GM12878 (cell line): ENCODE data around the gene SULT1C4. TPM values are rescaled to one million over a fixed set of nuclear protein-coding genes. Genes with fewer than 3 reads are reported as not detected.

ENCODE experiments used
- ATAC-seq: fragments of 200-7000 bp; cut with Tn5 transposase; 3 replicates; pipeline ENCODE4 v1.9.1; 2020; ENCODE audit warnings: mild to moderate bottlenecking, moderate library complexity
- BruUV-seq: library from RNA; stranded (reverse); fragments of 400-500 nt; replicated peaks from 2 replicates; lab custom pipeline; 2021; lab: Mats Ljungman, UMichigan
- CTCF ChIA-PET: fragments of 300-600 bp; sonication (Branson Sonifier 250); formaldehyde crosslinking; extraction: SDS; loops from one replicate; lab custom pipeline; 2021; ENCODE audit warnings: inconsistent platforms; lab: Yijun Ruan, JAX
- POLR2A ChIA-PET: fragments of 350-600 bp; formaldehyde crosslinking; extraction: SDS; loops from one replicate; lab custom pipeline; 2021; ENCODE audit warnings: inconsistent platforms; lab: Charles Lee
- RAD21 ChIA-PET: fragments of 300-600 bp; sonication (Branson Sonifier 250); formaldehyde crosslinking; loops from one replicate; lab custom pipeline; 2023; ENCODE audit warnings: antibody characterized with exemption; ENCODE audit not compliant: unreplicated experiment; lab: Charles Lee
- SMC1A ChIA-PET: fragments of 300-600 bp; sonication (Branson Sonifier 250); formaldehyde crosslinking; loops from one replicate; lab custom pipeline; 2023; ENCODE audit not compliant: unreplicated experiment, uncharacterized antibody; lab: Charles Lee
- DNase-seq: peaks from one replicate; pipeline ENCODE4 v3.0.0-alpha.2; 2011; ENCODE audit warnings: low read depth, low spot score
- FAIRE-seq: peaks from 3 replicates; lab custom pipeline; 2011; peaks lifted over from hg19 to GRCh38; lab: Jason Lieb, UNC
- H2AFZ ChIP-seq: 2 replicates; pipeline ENCODE4 v1.6.0; 2011; ENCODE audit warnings: low read depth, low read length, control low read depth; ENCODE audit not compliant: control insufficient read depth
- H3K27ac ChIP-seq: 2 replicates; pipeline ENCODE4 v1.5.1; 2011; ENCODE audit warnings: control low read depth; ENCODE audit not compliant: control insufficient read depth, insufficient read depth
- H3K27me3 ChIP-seq, 2 experiments: replicated peaks in 1 of 2; 2 replicates each; pipeline versions ENCODE4 v1.6.0 to v1.6.1; 2011; ENCODE audit warnings: low read length in 1 of 2; ENCODE audit not compliant: control insufficient read depth in 2 of 2, insufficient read depth in 2 of 2
- H3K36me3 ChIP-seq, 2 experiments: 2 replicates each; pipeline ENCODE4 v1.5.1; 2011; ENCODE audit warnings: low read length in 1 of 2; ENCODE audit not compliant: control insufficient read depth in 2 of 2, insufficient read depth in 2 of 2
- H3K4me1 ChIP-seq: 2 replicates; pipeline ENCODE4 v1.6.1; 2011; ENCODE audit warnings: mild to moderate bottlenecking, low read length, moderate library complexity, mixed read lengths; ENCODE audit not compliant: control insufficient read depth, insufficient read depth
- H3K4me2 ChIP-seq: 2 replicates; pipeline ENCODE4 v1.6.0; 2011; ENCODE audit warnings: control low read depth; ENCODE audit not compliant: control insufficient read depth, insufficient read depth
- H3K4me3 ChIP-seq: fragments of 200-600 bp; sonication (generic); 2 replicates; pipeline ENCODE4 v1.5.1; 2016
- H3K79me2 ChIP-seq: 2 replicates; pipeline ENCODE4 v1.6.0; 2011; ENCODE audit warnings: low read length; ENCODE audit not compliant: control insufficient read depth, insufficient read depth
- H3K9ac ChIP-seq: 2 replicates; pipeline ENCODE4 v1.8.0; 2011; ENCODE audit warnings: low read length, control low read depth, mixed read lengths; ENCODE audit not compliant: control insufficient read depth, insufficient read depth
- H3K9me3 ChIP-seq: replicated peaks from 3 replicates; pipeline ENCODE4 v1.5.1; 2011; ENCODE audit warnings: mild to moderate bottlenecking, low read length; ENCODE audit not compliant: control insufficient read depth, insufficient read depth
- H4K20me1 ChIP-seq: 2 replicates; pipeline ENCODE4 v1.6.0; 2011; ENCODE audit not compliant: control insufficient read depth, insufficient read depth
- DPF2 ChIP-seq: fragments of 450-650 bp; IDR thresholded peaks from 2 replicates; pipeline ENCODE4 v1.6.1; 2017; ENCODE audit warnings: mild to moderate bottlenecking
- EZH2 ChIP-seq: IDR thresholded peaks from 2 replicates; pipeline ENCODE4 v1.6.1; 2012; ENCODE audit warnings: low read depth, mild to moderate bottlenecking, control low read depth, inconsistent platforms, low read length, borderline replicate concordance; ENCODE audit not compliant: control insufficient read depth
- HSF1 ChIP-seq: fragments of 150-350 bp; IDR thresholded peaks from 2 replicates; pipeline ENCODE4 v1.6.1; 2014; ENCODE audit warnings: mild to moderate bottlenecking, low read depth, low read length
- MEF2A ChIP-seq: IDR thresholded peaks from 2 replicates; pipeline ENCODE4 v1.6.1; 2011; ENCODE audit warnings: low read depth, mild to moderate bottlenecking, low read length, moderate library complexity; ENCODE audit not compliant: insufficient read depth
- NR2F1 ChIP-seq: fragments of 450-650 bp; conservative IDR thresholded peaks from 2 replicates; pipeline ENCODE4 v1.6.1; 2017; ENCODE audit warnings: mild to moderate bottlenecking
- NRF1 ChIP-seq: conservative IDR thresholded peaks from 2 replicates; pipeline ENCODE4 v1.6.1; 2011; ENCODE audit warnings: mild to moderate bottlenecking, low read depth, low read length, improper control_type of control experiment
- RELA ChIP-seq: fragments of 450-650 bp; IDR thresholded peaks from 2 replicates; pipeline ENCODE4 v1.8.0; 2014; ENCODE audit warnings: borderline replicate concordance; ENCODE audit not compliant: partially characterized antibody
- REST ChIP-seq: IDR thresholded peaks from 2 replicates; pipeline ENCODE4 v1.6.1; 2012; ENCODE audit warnings: mild to moderate bottlenecking, low read depth, low read length
- SMAD5 ChIP-seq: IDR thresholded peaks from 2 replicates; pipeline ENCODE4 v1.6.1; 2016; ENCODE audit warnings: antibody characterized with exemption, low read depth
- STAT3 ChIP-seq: IDR thresholded peaks from 2 replicates; pipeline ENCODE4 v1.6.1; 2011; ENCODE audit warnings: low read depth, low read length, improper control_type of control experiment
- ZSCAN29 ChIP-seq: fragments of 450-650 bp; IDR thresholded peaks from 2 replicates; pipeline ENCODE4 v1.6.1; 2017; ENCODE audit warnings: mild to moderate bottlenecking, moderate library complexity
- WGBS: methylation state at CpG from one replicate; pipeline ENCODE4 v1.1.6; 2016; ENCODE audit warnings: low lambda C conversion rate; ENCODE audit not compliant: insufficient replicate concordance, insufficient coverage; ENCODE audit errors: missing lambda C conversion rate; 5-methylcytosine and 5-hydroxymethylcytosine counted together
- in situ Hi-C: fragments of 300-500 bp; cut with MboI; formaldehyde crosslinking; loops from 9 replicates; pipeline ENCODE4 v1.14.3; 2018; ENCODE audit warnings: mixed read lengths
- intact Hi-C: fragments of 100-400 bp; cut with micrococcal nuclease; formaldehyde crosslinking; loops from one replicate; pipeline ENCODE4 v1.14.2; 2022; ENCODE audit not compliant: unreplicated experiment
- polyA plus RNA-seq, 11 experiments: library from polyadenylated mRNA; depleted of rRNA in 4 of 11; unstranded in 6 of 11; stranded (reverse) in 5 of 11; fragments of >200 nt; fragmentation: Nextera tagmentation in 4 of 11; fragmentation: Illumina TruSeq in 1 of 11; extraction: Ambion mirVana in 4 of 11; extraction: Trizol in 1 of 11; gene quantifications; 1 replicate in 1 of 11; 2 replicates in 10 of 11; pipeline versions ENCODE4 v1.2.1 to v1.2.3, GENCODE V29; 2011 to 2016; ENCODE audit warnings: inconsistent platforms in 2 of 11, missing spikeins in 2 of 11, low read depth in 1 of 11
- total RNA-seq, 4 experiments: library from RNA; depleted of rRNA in 3 of 4; stranded (reverse); fragments of >200 nt in 3 of 4; fragmentation: Illumina TruSeq in 1 of 4; extraction: Trizol in 1 of 4; gene quantifications; 2 replicates each; pipeline versions ENCODE4 v1.2.1 to v1.2.3, GENCODE V29; 2013 to 2021

SULT1C4 gene
- total and polyA plus RNA-seq, 10 of the 15 experiments (the other 5 are each of a cell fraction or from before 2014, with no cell fraction given), result 0.04 TPM; not detected in 9

GRCh38 chr2:108392029-108392428, 14.3 kb downstream of the SULT1C4 start:
- no peak overlapping the region for H3K4me3 ChIP-seq
- RAD21 ChIA-PET, result no interaction called here
- no peak overlapping the region for H3K9ac ChIP-seq
- SMC1A ChIA-PET, result interaction anchor here (1.3 to 1.6 kb wide), 3 partner anchors 30 to 195 kb away, joined by 3 to 4 read pairs (median 3); no protein-coding TSS in a partner anchor
- H3K9me3 ChIP-seq, result no peaks in the 10 kb centered on the region; the same call in 1 of the 3 replicates
- no peaks in the 10 kb centered on the region for H3K36me3 ChIP-seq
- no TSS peak for BruUV-seq
- CTCF ChIA-PET, result interaction anchor here (1.1 to 2.5 kb wide), 2 partner anchors 192 to 208 kb away, joined by 3 to 8 read pairs; no protein-coding TSS in a partner anchor
- no peaks in the 10 kb centered on the region for H3K27me3 ChIP-seq
- in situ Hi-C loops, result loop anchor here (5.0 kb wide), 1 partner anchor 50 kb away; no protein-coding TSS in a partner anchor
- intact Hi-C loops, result no loop called here
- H3K27ac ChIP-seq, result no peak overlapping the region
- no peaks in the 10 kb centered on the region for H3K79me2 ChIP-seq
- WGBS, result 50% methylated on average over 1 of the region's 1 CpG
- no peaks in the 10 kb centered on the region for H4K20me1 ChIP-seq
- DNase-seq (no peak), FAIRE-seq (no peak), ATAC-seq (no peak)
- POLR2A ChIA-PET, result no interaction called here
- H2AFZ ChIP-seq, result no peak overlapping the region
- H3K4me1 ChIP-seq, result no peaks in the 10 kb centered on the region; the same call in 1 of the 2 replicates
- H3K4me2 ChIP-seq, result no peak overlapping the region
- no peak for TF ChIP-seq DPF2
- no peak for TF ChIP-seq NR2F1
- no peak for TF ChIP-seq ZSCAN29
- TF ChIP-seq HSF1, result no peak
- no peak for TF ChIP-seq SMAD5
- TF ChIP-seq STAT3, result no peak
- TF ChIP-seq MEF2A, result no peak
- TF ChIP-seq REST, result no peak
- no peak for TF ChIP-seq RELA
- TF ChIP-seq EZH2, result no peak
- TF ChIP-seq NRF1, result no peak
